ENCODE data around the gene ADGRF5. TPM values are rescaled to one million over a fixed set of nuclear protein-coding genes. Genes with fewer than 3 reads are reported as not detected.

The ADGRF5 gene
- total and polyA plus RNA-seq, 12 donors: 13.3 to 98.5 (median 39.3) TPM

GRCh38 chr6:46914279-46914810 is 7.4 kb downstream of the ADGRF5 start:
- 61 to 68% (median 64%) methylated on average over 4 of the region's 4 CpGs for WGBS, 4 donors
- no peak overlapping the region for H3K27ac ChIP-seq
- no peaks in the 10 kb centered on the region for H3K9me3 ChIP-seq (replicated peaks in 1 of 3)
- intact Hi-C loops (cut with DNase I): no loop called here
- no peak for TF ChIP-seq POLR2A (IDR thresholded peaks at IDR 0.05)
- TF ChIP-seq, protein P1, sequence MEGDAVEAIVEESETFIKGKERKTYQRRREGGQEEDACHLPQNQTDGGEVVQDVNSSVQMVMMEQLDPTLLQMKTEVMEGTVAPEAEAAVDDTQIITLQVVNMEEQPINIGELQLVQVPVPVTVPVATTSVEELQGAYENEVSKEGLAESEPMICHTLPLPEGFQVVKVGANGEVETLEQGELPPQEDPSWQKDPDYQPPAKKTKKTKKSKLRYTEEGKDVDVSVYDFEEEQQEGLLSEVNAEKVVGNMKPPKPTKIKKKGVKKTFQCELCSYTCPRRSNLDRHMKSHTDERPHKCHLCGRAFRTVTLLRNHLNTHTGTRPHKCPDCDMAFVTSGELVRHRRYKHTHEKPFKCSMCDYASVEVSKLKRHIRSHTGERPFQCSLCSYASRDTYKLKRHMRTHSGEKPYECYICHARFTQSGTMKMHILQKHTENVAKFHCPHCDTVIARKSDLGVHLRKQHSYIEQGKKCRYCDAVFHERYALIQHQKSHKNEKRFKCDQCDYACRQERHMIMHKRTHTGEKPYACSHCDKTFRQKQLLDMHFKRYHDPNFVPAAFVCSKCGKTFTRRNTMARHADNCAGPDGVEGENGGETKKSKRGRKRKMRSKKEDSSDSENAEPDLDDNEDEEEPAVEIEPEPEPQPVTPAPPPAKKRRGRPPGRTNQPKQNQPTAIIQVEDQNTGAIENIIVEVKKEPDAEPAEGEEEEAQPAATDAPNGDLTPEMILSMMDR (IDR thresholded peaks at IDR 0.05): no peak
- H3K4me3 ChIP-seq: no peak overlapping the region
- DNase-seq: no peak
- peaks cover 0 to 17% of the 10 kb centered on the region in 2 donors for H3K4me1 ChIP-seq (replicated peaks in 1 of 2)
- H3K27me3 ChIP-seq: no peaks in the 10 kb centered on the region
- no peaks in the 10 kb centered on the region for H3K36me3 ChIP-seq (replicated peaks in 1 of 2)

DNA sequence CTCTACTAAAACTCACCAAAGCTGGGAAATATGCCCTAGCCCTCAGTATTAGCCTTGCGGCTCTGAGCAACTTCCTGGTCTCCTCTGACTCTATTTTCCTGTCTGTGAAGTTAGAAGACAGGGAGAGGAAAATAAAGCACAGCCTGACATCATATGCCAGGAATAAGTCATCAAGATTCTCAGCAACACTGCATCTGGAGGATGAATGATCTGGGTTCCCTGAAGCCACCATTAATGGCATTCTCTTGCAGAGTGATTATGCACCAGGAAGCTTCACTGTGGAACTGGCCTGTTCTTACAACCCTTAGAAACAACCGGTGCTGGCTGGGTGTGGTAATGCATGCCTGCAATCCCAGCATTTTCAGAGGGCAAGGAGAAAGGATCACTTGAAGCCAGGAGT is 12.4 kb downstream of the ADGRF5 start:
- no peak for DNase-seq
- H3K27ac ChIP-seq: peak overlapping the region in 1 of 5 donors; percentile 44
- 50 to 77% (median 63%) methylated on average over 2 of the region's 2 CpGs for WGBS, 4 donors
- no peak overlapping the region for H3K4me3 ChIP-seq
- intact Hi-C loops (cut with DNase I): no loop called here
- H3K9me3 ChIP-seq (replicated peaks in 1 of 3): no peaks in the 10 kb centered on the region
- peaks cover 0 to 7% of the 10 kb centered on the region in 2 donors for H3K4me1 ChIP-seq (replicated peaks in 1 of 2)
- H3K36me3 ChIP-seq (replicated peaks in 1 of 2): no peaks in the 10 kb centered on the region
- TF ChIP-seq POLR2A (IDR thresholded peaks at IDR 0.05): no peak
- TF ChIP-seq, protein P1 (IDR thresholded peaks at IDR 0.05): no peak
- H3K27me3 ChIP-seq: no peaks in the 10 kb centered on the region

DNA sequence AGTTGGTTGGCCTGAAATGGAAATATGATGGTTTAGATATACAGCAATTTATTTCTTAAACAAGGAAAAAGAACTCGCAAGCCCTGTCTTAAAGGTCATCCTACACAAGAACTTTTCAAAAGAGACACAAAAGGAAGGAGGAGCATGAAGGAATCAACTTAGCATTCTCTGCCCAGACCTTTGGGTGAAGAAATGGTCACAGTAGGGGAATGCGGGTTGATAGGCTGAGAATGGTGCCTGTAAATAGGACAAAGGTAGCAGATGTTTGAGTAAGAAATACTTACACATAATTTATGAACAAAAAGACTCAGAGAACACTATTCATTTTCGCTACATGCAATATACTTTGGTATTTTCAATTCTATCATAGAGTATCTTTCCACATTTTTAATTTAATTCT is 15.0 kb downstream of the ADGRF5 start:
- TF ChIP-seq, protein P1 (IDR thresholded peaks at IDR 0.05): no peak
- no peak for TF ChIP-seq POLR2A (IDR thresholded peaks at IDR 0.05)
- no peak overlapping the region for H3K4me3 ChIP-seq
- no peaks in the 10 kb centered on the region for H3K9me3 ChIP-seq (replicated peaks in 1 of 3)
- no peaks in the 10 kb centered on the region for H3K36me3 ChIP-seq (replicated peaks in 1 of 2)
- intact Hi-C loops (cut with DNase I): no loop called here
- H3K27me3 ChIP-seq: no peaks in the 10 kb centered on the region
- no peak overlapping the region for H3K27ac ChIP-seq
- no peak for DNase-seq
- peaks cover 0 to 10% of the 10 kb centered on the region in 2 donors for H3K4me1 ChIP-seq (replicated peaks in 1 of 2)
- 84 to 90% (median 87%) methylated on average over 3 of the region's 3 CpGs for WGBS, 4 donors

- H3K4me3 ChIP-seq: no peak overlapping the region
- peak overlapping the region in 1 of 5 donors; percentile 19 for H3K27ac ChIP-seq
- no peaks in the 10 kb centered on the region for H3K9me3 ChIP-seq (replicated peaks in 1 of 3)
- intact Hi-C loops (cut with DNase I): no loop called here
- TF ChIP-seq, protein P1 (IDR thresholded peaks at IDR 0.05): no peak
- no peak for TF ChIP-seq POLR2A (IDR thresholded peaks at IDR 0.05)
- no peaks in the 10 kb centered on the region for H3K27me3 ChIP-seq
- no peaks in the 10 kb centered on the region for H3K36me3 ChIP-seq (replicated peaks in 1 of 2)
- WGBS, 4 donors: 70 to 83% (median 76%) methylated on average over 3 of the region's 3 CpGs
- peaks cover 2 to 33% of the 10 kb centered on the region in 2 donors for H3K4me1 ChIP-seq (replicated peaks in 1 of 2)
- DNase-seq: no peak
Observed at GRCh38 chr6:46904117-46904516, 17.6 kb downstream of the ADGRF5 start.

Measured in adrenal gland (tissue), 12 donors.